ENCODE measurements around the gene ACO1.

GRCh38 chr9:32378993-32379729, 5.3 kb upstream of the ACO1 start:
- TF ChIP-seq CTCF (IDR thresholded peaks at IDR 0.05 in 8 of 11, conservative IDR thresholded peaks at IDR 0.05 in 3 of 11) = peak; percentile 42 to 94 (median 78)
- no peak for TF ChIP-seq POLR2A (IDR thresholded peaks at IDR 0.05)
- TF ChIP-seq POLR2AphosphoS5 (IDR thresholded peaks at IDR 0.05) = no peak

All from spleen (tissue), 7 donors.